Measurements from ENCODE around the gene AGO1.
"Not testable (repeated sequence)": the region's sequence is repeated elsewhere in the genome, so short reads cannot be mapped to it uniquely, and the experiment has no call there.

GRCh38 chr1:35972631-35973030 lies 89.6 kb downstream of the AGO1 start:
- not testable (repeated sequence) for TF ChIP-seq POLR2A, CTCF (IDR thresholded peaks at IDR 0.05)

All from heart left ventricle (tissue), 13 donors.